H1 (cell line): ENCODE results near the gene SLC35F3. TPM values are rescaled to one million over a fixed set of nuclear protein-coding genes. Genes with fewer than 3 reads are reported as not detected.

ENCODE experiments used
- CTCF ChIA-PET: fragments of 300-600 bp; sonication (Branson Sonifier 250); formaldehyde crosslinking; loops from one replicate; lab custom pipeline; 2021; ENCODE audit not compliant: partially characterized antibody; lab: Charles Lee
- POLR2A ChIA-PET: fragments of 300-600 bp; sonication (Branson Sonifier 250); formaldehyde crosslinking; loops from one replicate; lab custom pipeline; 2021; ENCODE audit warnings: inconsistent platforms; ENCODE audit not compliant: partially characterized antibody; lab: Charles Lee
- DNase-seq, 2 experiments: peaks; one replicate each; pipeline versions ENCODE4 v3.0.0 to v3.0.0-alpha.2; 2010 to 2022; ENCODE audit warnings: low spot score in 2 of 2, low read depth in 1 of 2, mixed read lengths in 1 of 2
- FAIRE-seq: peaks from 2 replicates; lab custom pipeline; 2011; peaks lifted over from hg19 to GRCh38; lab: Jason Lieb, UNC
- H2AFZ ChIP-seq: 2 replicates; pipeline ENCODE4 v1.8.1; 2012; ENCODE audit warnings: low read length, inconsistent platforms
- H2AK5ac ChIP-seq: 2 replicates; pipeline ENCODE4 v1.6.1; 2013; ENCODE audit warnings: low read depth, low read length
- H2BK120ac ChIP-seq: replicated peaks from 2 replicates; pipeline ENCODE3; 2013; ENCODE audit warnings: low read depth, low read length, inconsistent platforms
- H2BK12ac ChIP-seq: 2 replicates; pipeline ENCODE4 v1.6.1; 2013; ENCODE audit warnings: low read depth, low read length
- H2BK15ac ChIP-seq: 2 replicates; pipeline ENCODE4 v1.6.1; 2013; ENCODE audit warnings: low read length
- H2BK20ac ChIP-seq: 2 replicates; pipeline ENCODE4 v1.6.1; 2013; ENCODE audit warnings: low read length
- H2BK5ac ChIP-seq: 2 replicates; pipeline ENCODE4 v1.6.1; 2013; ENCODE audit warnings: low read depth, low read length
- H3K14ac ChIP-seq: 2 replicates; pipeline ENCODE4 v1.6.1; 2013; ENCODE audit warnings: inconsistent platforms; ENCODE audit not compliant: insufficient read length
- H3K18ac ChIP-seq: 2 replicates; pipeline ENCODE4 v1.6.1; 2013; ENCODE audit warnings: low read length; ENCODE audit errors: extremely low read depth
- H3K23ac ChIP-seq: 2 replicates; pipeline ENCODE4 v1.6.1; 2013; ENCODE audit warnings: inconsistent platforms; ENCODE audit not compliant: insufficient read length
- H3K23me2 ChIP-seq: 2 replicates; pipeline ENCODE4 v1.6.1; 2013; ENCODE audit warnings: low read depth, low read length
- H3K27ac ChIP-seq: 2 replicates; pipeline ENCODE4 v1.6.1; 2011; ENCODE audit warnings: low read depth, low read length, inconsistent platforms
- H3K27me3 ChIP-seq, 4 experiments: replicated peaks in 1 of 4; 1 replicate in 1 of 4; 2 replicates in 3 of 4; pipeline versions ENCODE4 v1.6.1 to v1.8.1; 2011 to 2013; ENCODE audit warnings: low read length in 3 of 4, mild to moderate bottlenecking in 3 of 4, inconsistent platforms in 2 of 4, mixed read lengths in 2 of 4, moderate library complexity in 1 of 4; ENCODE audit not compliant: control insufficient read depth in 3 of 4, insufficient read depth in 3 of 4; ENCODE audit errors: extremely low read depth in 1 of 4
- H3K36me3 ChIP-seq, 4 experiments: 2 replicates each; pipeline versions ENCODE4 v1.6.1 to v1.8.1; 2011 to 2013; ENCODE audit warnings: mild to moderate bottlenecking in 4 of 4, low read length in 3 of 4, moderate library complexity in 2 of 4, control low read depth in 1 of 4, inconsistent platforms in 1 of 4; ENCODE audit not compliant: insufficient read depth in 4 of 4, control insufficient read depth in 2 of 4
- H3K4ac ChIP-seq: replicated peaks from 2 replicates; pipeline ENCODE3; 2013; ENCODE audit warnings: low read length, low read depth, mixed read lengths, inconsistent platforms; ENCODE audit not compliant: insufficient read length
- H3K4me1 ChIP-seq, 4 experiments: replicated peaks in 1 of 4; 1 replicate in 1 of 4; 2 replicates in 3 of 4; pipeline versions ENCODE4 v1.6.1 to v1.8.1; 2011 to 2013; ENCODE audit warnings: low read length in 3 of 4, inconsistent platforms in 2 of 4, mixed read lengths in 1 of 4; ENCODE audit not compliant: insufficient read depth in 4 of 4, control insufficient read depth in 3 of 4
- H3K4me2 ChIP-seq, 2 experiments: 2 replicates each; pipeline versions ENCODE4 v1.6.1 to v1.8.1; 2011 to 2013; ENCODE audit warnings: low read depth in 2 of 2, low read length in 2 of 2, control low read depth in 1 of 2, inconsistent platforms in 1 of 2, mild to moderate bottlenecking in 1 of 2; ENCODE audit not compliant: insufficient read depth in 1 of 2
- H3K4me3 ChIP-seq, 4 experiments: fragments of 200-600, 300-600 bp in 1 of 4; sonication (generic), shearing (Covaris generic), sonication (Bioruptor Twin) in 1 of 4; 2 replicates each; pipeline versions ENCODE4 v1.5.1 to v1.8.1; 2011 to 2016; ENCODE audit warnings: low read length in 4 of 4, low read depth in 3 of 4, control low read depth in 2 of 4, inconsistent platforms in 2 of 4, mild to moderate bottlenecking in 2 of 4, mixed read lengths in 1 of 4, moderate library complexity in 1 of 4; ENCODE audit not compliant: insufficient read depth in 2 of 4; ENCODE audit errors: extremely low read depth in 1 of 4
- H3K56ac ChIP-seq: replicated peaks from 2 replicates; pipeline ENCODE3; 2013; ENCODE audit warnings: low read depth, mild to moderate bottlenecking, mixed read lengths, low read length, inconsistent platforms; ENCODE audit not compliant: insufficient read length
- H3K79me1 ChIP-seq: 2 replicates; pipeline ENCODE4 v1.6.1; 2013; ENCODE audit warnings: low read depth, low read length, control low read depth
- H3K79me2 ChIP-seq, 2 experiments: 2 replicates each; pipeline versions ENCODE4 v1.6.1 to v1.8.1; 2012 to 2013; ENCODE audit warnings: low read length in 2 of 2, mild to moderate bottlenecking in 2 of 2, inconsistent platforms in 1 of 2; ENCODE audit not compliant: insufficient read depth in 2 of 2, control insufficient read depth in 1 of 2
- H3K9ac ChIP-seq, 4 experiments: replicated peaks in 1 of 4; 1 replicate in 1 of 4; 2 replicates in 3 of 4; pipeline versions ENCODE4 v1.6.1 to v1.8.1; 2011 to 2013; ENCODE audit warnings: low read depth in 3 of 4, low read length in 3 of 4, control low read depth in 2 of 4, mild to moderate bottlenecking in 2 of 4, moderate library complexity in 2 of 4, inconsistent platforms in 1 of 4; ENCODE audit errors: extremely low read depth in 1 of 4
- H3K9me3 ChIP-seq, 2 experiments: 2 replicates each; pipeline versions ENCODE4 v1.6.1 to v1.8.1; 2012 to 2013; ENCODE audit warnings: mild to moderate bottlenecking in 2 of 2, moderate library complexity in 2 of 2, control low read depth in 1 of 2, inconsistent platforms in 1 of 2, low read depth in 1 of 2, low read length in 1 of 2, mixed read lengths in 1 of 2; ENCODE audit not compliant: insufficient read depth in 2 of 2
- H4K20me1 ChIP-seq, 2 experiments: replicated peaks in 1 of 2; 2 replicates each; pipeline versions ENCODE3 to v1.8.1; 2011 to 2013; ENCODE audit warnings: inconsistent platforms in 2 of 2, low read length in 2 of 2, mild to moderate bottlenecking in 1 of 2; ENCODE audit not compliant: insufficient read depth in 2 of 2, control insufficient read depth in 1 of 2
- H4K5ac ChIP-seq: 2 replicates; pipeline ENCODE4 v1.6.1; 2013; ENCODE audit warnings: low read length, low read depth, mixed read lengths, inconsistent platforms; ENCODE audit not compliant: insufficient read length
- H4K8ac ChIP-seq: 2 replicates; pipeline ENCODE4 v1.8.0; 2013; ENCODE audit warnings: mild to moderate bottlenecking, moderate library complexity, low read length, inconsistent platforms; ENCODE audit not compliant: insufficient read depth; ENCODE audit errors: extremely low read depth
- H4K91ac ChIP-seq: replicated peaks from 2 replicates; pipeline ENCODE3; 2013; ENCODE audit warnings: low read length, mixed read lengths, inconsistent platforms; ENCODE audit not compliant: insufficient read length
- RAD21 ChIP-seq, 2 experiments: IDR thresholded peaks in 1 of 2; conservative IDR thresholded peaks in 1 of 2; 2 replicates each; pipeline ENCODE4 v1.6.1; 2011; ENCODE audit warnings: low read depth in 2 of 2, low read length in 2 of 2, improper control_type of control experiment in 1 of 2, inconsistent platforms in 1 of 2, mild to moderate bottlenecking in 1 of 2, moderate library complexity in 1 of 2
- WGBS, 2 experiments: shearing (Covaris generic) in 1 of 2; methylation state at CpG; one replicate each; pipeline versions ENCODE4 v1.1.6 to v1.1.7; 2013 to 2015; ENCODE audit warnings: low lambda C conversion rate in 2 of 2, mixed read lengths in 2 of 2, inconsistent platforms in 1 of 2, low coverage in 1 of 2, missing lambda C conversion rate in 1 of 2; ENCODE audit not compliant: insufficient replicate concordance in 2 of 2, insufficient coverage in 1 of 2, insufficient read length in 1 of 2; ENCODE audit errors: extremely low coverage in 1 of 2, missing lambda C conversion rate in 1 of 2; 5-methylcytosine and 5-hydroxymethylcytosine counted together
- polyA plus RNA-seq, 7 experiments: library from polyadenylated mRNA; depleted of rRNA in 3 of 7; stranded (reverse) in 5 of 7; unstranded in 2 of 7; fragments of >200 nt in 5 of 7; fragments of 200-250 nt in 2 of 7; gene quantifications; 1 replicate in 5 of 7; 2 replicates in 1 of 7; 4 replicates in 1 of 7; pipeline versions ENCODE4 v1.2.1 to v1.2.3, GENCODE V29; 2011 to 2013; ENCODE audit warnings: missing spikeins in 2 of 7, mixed read lengths in 2 of 7
- total RNA-seq: library from RNA; stranded (reverse); fragmentation: NEBNext Ultra II Directional; extraction: Animal tissue kit (Norgen Biotek cat#: 25700); gene quantifications from 2 replicates; pipeline ENCODE4 v1.2.1, GENCODE V29; 2021
- TF ChIP-seq, protein P1 (sequence below): IDR thresholded peaks from 2 replicates; pipeline ENCODE4 v1.6.1; 2012; ENCODE audit warnings: inconsistent platforms

SLC35F3 gene
- total and polyA plus RNA-seq, 2 of the 8 experiments (the other 6 are each of a cell fraction or from before 2014, with no cell fraction given), result 0.78 to 1.2 TPM

DNA sequence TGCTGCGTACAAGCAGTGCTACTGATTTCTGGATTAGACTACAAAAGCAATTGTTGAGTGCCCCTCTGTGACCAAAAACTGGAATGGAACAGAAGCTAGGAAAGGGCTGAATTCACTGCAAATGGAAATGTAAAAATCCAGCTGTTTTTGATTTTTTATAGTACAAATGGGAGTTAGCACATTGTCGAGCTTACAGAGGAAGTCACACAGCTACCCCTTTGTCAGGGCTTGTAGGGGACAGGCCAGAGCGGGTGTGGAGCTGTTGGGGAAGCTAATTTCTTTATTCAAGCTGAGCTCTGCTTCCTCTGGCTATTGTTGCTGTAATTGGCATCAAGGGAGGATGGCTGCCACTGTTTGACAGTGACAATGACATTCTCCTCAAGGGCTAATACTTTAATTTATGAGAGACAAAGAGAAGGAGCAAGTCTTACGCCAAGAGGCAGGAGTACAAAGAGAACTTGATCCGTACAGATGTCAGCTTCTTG lies 96.1 kb downstream of the SLC35F3 start:
- Histone ChIP-seq H3K79me1 (no peaks in the 10 kb centered on the region), H3K36me3 (no peaks in the 10 kb centered on the region), H3K27ac (no peak overlapping the region), H2AFZ (no peak overlapping the region), H3K18ac (no peak overlapping the region), H2BK12ac (no peak overlapping the region), H4K5ac (no peak overlapping the region), H3K14ac (no peak overlapping the region), H3K4me3 (no peak overlapping the region), H2BK5ac (no peak overlapping the region), H4K8ac (no peak overlapping the region), H3K4ac (no peak overlapping the region), H2BK20ac (no peak overlapping the region), H4K91ac (no peak overlapping the region), H4K20me1 (no peaks in the 10 kb centered on the region), H2BK120ac (no peak overlapping the region), H3K9ac (peak overlapping the region in 1 of 4 experiments; percentile 27; a peak in 1 of 7 replicates), H3K9me3 (no peaks in the 10 kb centered on the region), H3K4me2 (peak overlapping the region in 1 of 2 experiments; percentile 30; a peak in 1 of 4 replicates), H3K56ac (no peak overlapping the region), H3K4me1 (peaks cover 0 to 15% (median 8%) of the 10 kb centered on the region in 4 experiments; a peak in 4 of 7 replicates), H3K79me2 (no peaks in the 10 kb centered on the region), H2AK5ac (no peak overlapping the region), H3K23me2 (no peaks in the 10 kb centered on the region; the same call in 1 of the 2 replicates), H3K23ac (no peak overlapping the region), H3K27me3 (no peaks in the 10 kb centered on the region; a peak in 1 of 7 replicates), H2BK15ac (no peak overlapping the region)
- DNase-seq, result no peak
- WGBS, 2 experiments, result 65% methylated on average over 5 of the region's 5 CpGs; no CpG with 5 or more reads in 1 of the 2 experiments
- TF ChIP-seq, protein P1, sequence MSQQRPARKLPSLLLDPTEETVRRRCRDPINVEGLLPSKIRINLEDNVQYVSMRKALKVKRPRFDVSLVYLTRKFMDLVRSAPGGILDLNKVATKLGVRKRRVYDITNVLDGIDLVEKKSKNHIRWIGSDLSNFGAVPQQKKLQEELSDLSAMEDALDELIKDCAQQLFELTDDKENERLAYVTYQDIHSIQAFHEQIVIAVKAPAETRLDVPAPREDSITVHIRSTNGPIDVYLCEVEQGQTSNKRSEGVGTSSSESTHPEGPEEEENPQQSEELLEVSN, result no peak
- TF ChIP-seq RAD21 (IDR thresholded peaks at IDR 0.05 in 1 of 2, conservative IDR thresholded peaks at IDR 0.05 in 1 of 2; ENCODE audit: low read depth in 2 of 2, low read length in 2 of 2), result 0 out of 4 replicates have a peak, but pooled peaks of 1 of the 2 experiments have one; percentile 5
- FAIRE-seq, result no peak
- ChIA-PET CTCF (interaction anchor here (0.6 to 0.7 kb wide), 2 partner anchors 112 to 600 kb away, joined by 3 to 4 read pairs; no protein-coding TSS in a partner anchor), POLR2A (no interaction called here)
